GM23248 (cell line): ENCODE results near the gene EIF2B5.

Source experiments
- EZH2 ChIP-seq: fragments of 200-600 bp; sonication (generic); IDR thresholded peaks from 2 replicates; pipeline ENCODE4 v1.6.1; 2018; ENCODE audit warnings: antibody characterized with exemption, mild to moderate bottlenecking; ENCODE audit not compliant: insufficient read depth, poor library complexity, severe bottlenecking
- EZH2phosphoT487 ChIP-seq: fragments of 200-600 bp; sonication (generic); IDR thresholded peaks from 2 replicates; pipeline ENCODE4 v1.6.1; 2018; ENCODE audit warnings: antibody characterized with exemption, moderate library complexity, mild to moderate bottlenecking, low read depth; ENCODE audit not compliant: insufficient read depth

GRCh38 chr3:184169896-184170875, 35.0 kb downstream of the EIF2B5 start:
- TF ChIP-seq EZH2 = no peak
- no peak for TF ChIP-seq EZH2phosphoT487
